A549 (cell line): Measurements from ENCODE around the gene PASK. TPM values are rescaled to one million over a fixed set of nuclear protein-coding genes. Genes with fewer than 3 reads are reported as not detected.

Experiments
- ATAC-seq, 2 experiments: fragments of 200-7000 bp in 1 of 2; fragments of >200 bp in 1 of 2; cut with Nextera tagmentation in 1 of 2; cut with Tn5 transposase in 1 of 2; 3 replicates each; pipeline versions ENCODE4 v1.8.0 to v1.9.1; 2018 to 2020; ENCODE audit warnings: mild to moderate bottlenecking in 1 of 2, moderate library complexity in 1 of 2
- CTCF ChIA-PET: fragments of 300-600 bp; sonication (Branson Sonifier 250); formaldehyde crosslinking; extraction: SDS; loops from one replicate; lab custom pipeline; 2021; ENCODE audit warnings: antibody characterized with exemption, inconsistent platforms; lab: Yijun Ruan, JAX
- POLR2A ChIA-PET: fragments of 350-600 bp; formaldehyde crosslinking; extraction: SDS; loops from one replicate; lab custom pipeline; 2021; ENCODE audit warnings: antibody characterized with exemption, inconsistent platforms; lab: Yijun Ruan, JAX
- DNase-seq, 2 experiments: peaks; one replicate each; pipeline versions ENCODE4 v3.0.0 to v3.0.0-alpha.2; 2011 to 2016; ENCODE audit warnings: low read depth in 1 of 2, low spot score in 1 of 2
- FAIRE-seq: peaks from 2 replicates; lab custom pipeline; 2011; peaks lifted over from hg19 to GRCh38; lab: Jason Lieb, UNC
- H3K27ac ChIP-seq, 2 experiments: fragments of >200 bp; sonication (Bioruptor Twin); formaldehyde crosslinking; 3 replicates each; pipeline ENCODE4 v1.5.1; 2016 to 2017
- H3K4me1 ChIP-seq: fragments of >200 bp; sonication (Bioruptor Twin); formaldehyde crosslinking; 3 replicates; pipeline ENCODE4 v1.6.1; 2016
- H3K4me2 ChIP-seq: fragments of >200 bp; sonication (Bioruptor Twin); formaldehyde crosslinking; 3 replicates; pipeline ENCODE4 v1.6.1; 2016
- H3K4me3 ChIP-seq: fragments of >200 bp; sonication (Bioruptor Twin); formaldehyde crosslinking; 3 replicates; pipeline ENCODE4 v1.5.1; 2016
- H3K9me3 ChIP-seq: fragments of >200 bp; sonication (Bioruptor Twin); formaldehyde crosslinking; 3 replicates; pipeline ENCODE4 v1.6.1; 2016
- ATOH8 ChIP-seq: fragments of 250-450 bp; sonication (Bioruptor Pico); IDR thresholded peaks from 2 replicates; pipeline ENCODE4 v1.5.0; 2020; ENCODE audit warnings: low read depth, mild to moderate bottlenecking, moderate library complexity
- BHLHE40 ChIP-seq: IDR thresholded peaks from 2 replicates; pipeline ENCODE4 v1.6.1; 2012; ENCODE audit warnings: low read depth, low read length, inconsistent platforms
- CTCF ChIP-seq: fragments of >200 bp; sonication (Bioruptor Twin); formaldehyde crosslinking; IDR thresholded peaks from 3 replicates; pipeline ENCODE4 v1.5.1; 2016
- E2F6 ChIP-seq: IDR thresholded peaks from 2 replicates; pipeline ENCODE4 v1.6.1; 2012; ENCODE audit warnings: low read depth, borderline replicate concordance
- ELK1 ChIP-seq: fragments of 150-350 bp; IDR thresholded peaks from 2 replicates; pipeline ENCODE4 v1.6.1; 2014; ENCODE audit warnings: low read depth, mild to moderate bottlenecking, low read length
- FOSB ChIP-seq: fragments of 250-450 bp; sonication (Bioruptor Pico); IDR thresholded peaks from 2 replicates; pipeline ENCODE4 v1.5.0; 2020; ENCODE audit warnings: mild to moderate bottlenecking, moderate library complexity
- HES2 ChIP-seq: fragments of >200 bp; sonication (Bioruptor Twin); formaldehyde crosslinking; IDR thresholded peaks from 2 replicates; pipeline ENCODE4 v1.6.1; 2016
- HEYL ChIP-seq: fragments of 250-450 bp; sonication (Bioruptor Pico); IDR thresholded peaks from 2 replicates; pipeline ENCODE4 v1.8.0; 2021; ENCODE audit warnings: mild to moderate bottlenecking, moderate library complexity
- HMGXB4 ChIP-seq: fragments of 250-450 bp; sonication (Bioruptor Pico); IDR thresholded peaks from 2 replicates; pipeline ENCODE4 v1.5.0; 2021; ENCODE audit warnings: mild to moderate bottlenecking, moderate library complexity, borderline replicate concordance
- HOXB5 ChIP-seq: fragments of 250-450 bp; sonication (Bioruptor Pico); IDR thresholded peaks from 2 replicates; pipeline ENCODE4 v1.5.0; 2020; ENCODE audit warnings: mild to moderate bottlenecking, moderate library complexity
- JUN ChIP-seq, 2 experiments: fragments of >200 bp; sonication (Bioruptor Twin); formaldehyde crosslinking; IDR thresholded peaks; 2 replicates in 1 of 2; 3 replicates in 1 of 2; pipeline ENCODE4 v1.6.1; 2016 to 2017
- MAZ ChIP-seq: fragments of 150-350 bp; IDR thresholded peaks from 2 replicates; pipeline ENCODE4 v1.6.1; 2014; ENCODE audit warnings: antibody characterized with exemption, low read depth, low read length, borderline replicate concordance
- MYC ChIP-seq: IDR thresholded peaks from 2 replicates; pipeline ENCODE4 v1.6.1; 2012; ENCODE audit warnings: mild to moderate bottlenecking, inconsistent platforms, low read length, improper control_type of control experiment, borderline replicate concordance
- RAD21 ChIP-seq, 2 experiments: fragments of >200 bp in 1 of 2; sonication (Bioruptor Twin) in 1 of 2; formaldehyde crosslinking in 1 of 2; IDR thresholded peaks in 1 of 2; conservative IDR thresholded peaks in 1 of 2; 2 replicates in 1 of 2; 3 replicates in 1 of 2; pipeline ENCODE4 v1.6.1; 2012 to 2018; ENCODE audit warnings: inconsistent platforms in 1 of 2
- RFX5 ChIP-seq: fragments of 450-650 bp; IDR thresholded peaks from 2 replicates; pipeline ENCODE4 v1.7.1; 2014; ENCODE audit warnings: antibody characterized with exemption, mild to moderate bottlenecking, moderate library complexity
- RNF2 ChIP-seq: fragments of 200-600 bp; sonication (generic); IDR thresholded peaks from 2 replicates; pipeline ENCODE4 v1.6.1; 2016; ENCODE audit warnings: low read depth, mild to moderate bottlenecking, antibody characterized with exemption, moderate library complexity, borderline replicate concordance
- TP53 ChIP-seq: fragments of 250-450 bp; sonication (Bioruptor Pico); IDR thresholded peaks from 2 replicates; pipeline ENCODE4 v1.5.0; 2021; ENCODE audit warnings: mild to moderate bottlenecking, moderate library complexity
- WGBS: methylation state at CpG from one replicate; pipeline ENCODE4 v1.1.6; 2017; ENCODE audit errors: missing lambda C conversion rate; 5-methylcytosine and 5-hydroxymethylcytosine counted together
- polyA plus RNA-seq, 4 experiments: library from polyadenylated mRNA; depleted of rRNA in 3 of 4; stranded (reverse); fragments of >200 nt; fragmentation: RNase III in 1 of 4; extraction: RNeasy Plus Mini Kit Qiagen cat#74134 plus additional on column Dnase treatment in 1 of 4; gene quantifications; 2 replicates in 3 of 4; 3 replicates in 1 of 4; pipeline ENCODE4 v1.2.3, GENCODE V29; 2011 to 2017

The PASK gene
- polyA plus RNA-seq, 2 of the 4 experiments (the other 2 are of a cell fraction): 7.4 to 12.4 TPM

GRCh38 chr2:241108271-241109209 lies 40.7 kb downstream of the PASK start:
- Histone ChIP-seq H3K4me3 (no peak overlapping the region), H3K9me3 (no peaks in the 10 kb centered on the region), H3K4me2 (no peak overlapping the region), H3K27ac (no peak overlapping the region), H3K4me1 (peaks cover 1% of the 10 kb centered on the region; the same call in 2 of the 3 replicates)
- DNase-seq (no peak), FAIRE-seq (no peak), ATAC-seq (no peak)
- TF ChIP-seq ATOH8 (CRISPR knock-in tag): no peak
- TF ChIP-seq RAD21 (conservative IDR thresholded peaks at IDR 0.05 in 1 of 2, IDR thresholded peaks at IDR 0.05 in 1 of 2): no peak
- no peak for TF ChIP-seq MYC
- TF ChIP-seq RNF2: no peak
- TF ChIP-seq BHLHE40: no peak
- TF ChIP-seq HMGXB4 (CRISPR knock-in tag): no peak
- no peak for TF ChIP-seq RFX5
- no peak for TF ChIP-seq ELK1
- 92% methylated on average over 35 of the region's 35 CpGs for WGBS
- ChIA-PET POLR2A (no interaction called here), CTCF (no interaction called here)

GRCh38 chr2:241107031-241107783 lies 42.1 kb downstream of the PASK start:
- FAIRE-seq: no peak
- 95% methylated on average over 6 of the region's 9 CpGs for WGBS
- no peak for DNase-seq
- no peak overlapping the region for H3K4me2 ChIP-seq
- no peak for ATAC-seq
- H3K4me1 ChIP-seq: peaks cover 8% of the 10 kb centered on the region; the same call in 2 of the 3 replicates
- TF ChIP-seq MAZ (no peak), CTCF (no peak), HES2 (no peak), MYC (no peak), TP53 (no peak), JUN (IDR thresholded peaks at IDR 0.05) (no peak), HEYL (no peak), HOXB5 (CRISPR knock-in tag) (no peak), ELK1 (no peak), E2F6 (no peak), RAD21 (conservative IDR thresholded peaks at IDR 0.05 in 1 of 2, IDR thresholded peaks at IDR 0.05 in 1 of 2) (no peak), FOSB (no peak)
- no peak overlapping the region for H3K27ac ChIP-seq
- H3K9me3 ChIP-seq: no peaks in the 10 kb centered on the region
- POLR2A ChIA-PET: no interaction called here
- H3K4me3 ChIP-seq: no peak overlapping the region
- CTCF ChIA-PET: interaction anchor here (1.9 kb wide), 1 partner anchor 29 kb away, joined by 4 read pairs; no protein-coding TSS in a partner anchor
